CD4-positive, alpha-beta T cell (primary cell): ENCODE data around the gene BATF. TPM values are rescaled to one million over a fixed set of nuclear protein-coding genes. Genes with fewer than 3 reads are reported as not detected.

ENCODE experiments used
- ATAC-seq: fragments of 200-7000 bp; cut with Tn5 transposase; one replicate; pipeline ENCODE4 v1.10.0; 2022; ENCODE audit warnings: mild to moderate bottlenecking; ENCODE audit not compliant: poor library complexity
- CTCF ChIA-PET: fragments of 350-600 bp; sonication (Branson Sonifier 250); formaldehyde crosslinking; loops from one replicate; lab custom pipeline; 2021; ENCODE audit warnings: antibody characterized with exemption, inconsistent platforms; lab: Charles Lee
- POLR2A ChIA-PET: fragments of 350-600 bp; sonication (Branson Sonifier 250); formaldehyde crosslinking; loops from one replicate; lab custom pipeline; 2021; ENCODE audit warnings: antibody characterized with exemption, inconsistent platforms; lab: Charles Lee
- DNase-seq, 14 experiments: peaks; one replicate each; pipeline ENCODE4 v3.0.0-alpha.2; 2013 to 2020; ENCODE audit warnings: mixed read lengths in 2 of 14
- H3K27ac ChIP-seq, 2 donors: one replicate each; pipeline versions ENCODE4 v1.5.1 to v1.7.0; 2013; ENCODE audit warnings: low read length in 2 of 2, low read depth in 1 of 2, mild to moderate bottlenecking in 1 of 2
- H3K27me3 ChIP-seq, 2 experiments: 1 replicate in 1 of 2; 2 replicates in 1 of 2; pipeline versions ENCODE4 v1.6.1 to v1.7.0; 2013; ENCODE audit warnings: low read length in 2 of 2, control low read depth in 1 of 2, mild to moderate bottlenecking in 1 of 2, moderate library complexity in 1 of 2; ENCODE audit not compliant: insufficient read depth in 2 of 2, control insufficient read depth in 1 of 2
- H3K36me3 ChIP-seq: one replicate; pipeline ENCODE4 v1.6.1; 2013; ENCODE audit warnings: low read length, control low read depth; ENCODE audit not compliant: insufficient read depth
- H3K4me1 ChIP-seq: one replicate; pipeline ENCODE4 v1.6.1; 2013; ENCODE audit warnings: low read length, control low read depth; ENCODE audit not compliant: insufficient read depth
- H3K4me3 ChIP-seq: one replicate; pipeline ENCODE4 v1.5.1; 2013; ENCODE audit warnings: mild to moderate bottlenecking, low read length, moderate library complexity
- H3K9me3 ChIP-seq, 2 experiments: 1 replicate in 1 of 2; 2 replicates in 1 of 2; pipeline versions ENCODE4 v1.6.1 to v1.7.0; 2013; ENCODE audit warnings: low read length in 2 of 2, mild to moderate bottlenecking in 2 of 2, control low read depth in 1 of 2, moderate library complexity in 1 of 2; ENCODE audit not compliant: control insufficient read depth in 1 of 2, insufficient read depth in 1 of 2
- H3K27ac Mint-ChIP-seq: one replicate; pipeline ENCODE4 v1.8.0; 2020; ENCODE audit warnings: mixed read lengths
- H3K27me3 Mint-ChIP-seq: one replicate; pipeline ENCODE4 v1.8.0; 2021; ENCODE audit warnings: mixed read lengths
- H3K36me3 Mint-ChIP-seq: one replicate; pipeline ENCODE4 v1.8.0; 2021; ENCODE audit warnings: low read depth, mixed read lengths
- H3K4me1 Mint-ChIP-seq: one replicate; pipeline ENCODE4 v1.8.0; 2021; ENCODE audit warnings: low read depth, mixed read lengths
- H3K4me3 Mint-ChIP-seq: one replicate; pipeline ENCODE4 v1.8.0; 2020; ENCODE audit warnings: mild to moderate bottlenecking, mixed read lengths
- H3K9me3 Mint-ChIP-seq: one replicate; pipeline ENCODE4 v1.8.0; 2020; ENCODE audit warnings: mixed read lengths
- CTCF ChIP-seq: fragments of 200-600 bp; IDR thresholded peaks from one replicate; pipeline ENCODE4 v1.8.0; 2022; ENCODE audit warnings: antibody characterized with exemption, mild to moderate bottlenecking
- intact Hi-C, 2 experiments: fragments of 100-400 bp; cut with DNase I in 1 of 2; cut with micrococcal nuclease in 1 of 2; formaldehyde crosslinking; loops; one replicate each; pipeline versions ENCODE4 v1.15.1 to v1.9.0; 2023 to 2025; cut with DNase I, micrococcal nuclease
- total RNA-seq, 174 experiments: library from RNA in 2 of 174; stranded (reverse) in 2 of 174; gene quantifications; one replicate each; pipeline ENCODE4 v1.2.3 and lab custom pipeline; 2021 to 2026

Gene BATF
- total RNA-seq, 2 experiments from 2014 or later: 6.7 to 7.8 TPM

- H3K9me3 ChIP-seq: no peaks in the 10 kb centered on the region
- ChIA-PET CTCF (interaction anchor here (0.7 to 1.9 kb wide), 5 partner anchors 17 to 1785 kb away, joined by 3 to 6 read pairs (median 4); no protein-coding TSS in a partner anchor), POLR2A (interaction anchor here (0.7 to 3.8 kb wide), 3 partner anchors 8 to 22 kb away, joined by 3 to 49 read pairs (median 3); partner anchors contain the start of gene BATF)
- H3K4me3 Mint-ChIP-seq: peak overlapping the region; percentile 31
- no peak for DNase-seq
- H3K4me1 Mint-ChIP-seq: peaks cover 57% of the 10 kb centered on the region
- intact Hi-C loops: loop anchor here in 1 of 2 experiments (2.0 kb wide), 1 partner anchor 19 kb away; no protein-coding TSS in a partner anchor
- peaks cover 22% of the 10 kb centered on the region for H3K36me3 ChIP-seq
- no peak for ATAC-seq
- peak overlapping the region; percentile 84 to 87 for H3K27ac ChIP-seq
- peaks cover 39% of the 10 kb centered on the region for H3K36me3 Mint-ChIP-seq
- no peaks in the 10 kb centered on the region for H3K27me3 ChIP-seq
- no peak for TF ChIP-seq CTCF
- H3K27ac Mint-ChIP-seq: peak overlapping the region; percentile 97
- peaks cover 72% of the 10 kb centered on the region for H3K4me1 ChIP-seq
- no peak overlapping the region for H3K4me3 ChIP-seq
- H3K27me3 Mint-ChIP-seq: no peaks in the 10 kb centered on the region
- no peaks in the 10 kb centered on the region for H3K9me3 Mint-ChIP-seq
Observed at GRCh38 chr14:75543786-75544185, 21.5 kb downstream of the BATF start.

GRCh38 chr14:75545907-75546306 is 23.6 kb downstream of the BATF start:
- Histone ChIP-seq H3K4me1 (peaks cover 61% of the 10 kb centered on the region), H3K27ac (no peak overlapping the region), H3K27me3 (no peaks in the 10 kb centered on the region), H3K4me3 (no peak overlapping the region), H3K36me3 (peaks cover 22% of the 10 kb centered on the region), H3K9me3 (no peaks in the 10 kb centered on the region)
- H3K4me1 Mint-ChIP-seq: peaks cover 43% of the 10 kb centered on the region
- H3K9me3 Mint-ChIP-seq: no peaks in the 10 kb centered on the region
- H3K4me3 Mint-ChIP-seq: no peak overlapping the region
- peaks cover 36% of the 10 kb centered on the region for H3K36me3 Mint-ChIP-seq
- intact Hi-C loops: no loop called here
- no peaks in the 10 kb centered on the region for H3K27me3 Mint-ChIP-seq
- peak overlapping the region; percentile 69 for H3K27ac Mint-ChIP-seq
- no peak for ATAC-seq
- ChIA-PET CTCF (no interaction called here), POLR2A (no interaction called here)
- no peak for DNase-seq
- no peak for TF ChIP-seq CTCF

GRCh38 chr14:75547552-75548250 is 25.4 kb downstream of the BATF start:
- peaks cover 35% of the 10 kb centered on the region for H3K36me3 Mint-ChIP-seq
- no peak overlapping the region for H3K4me3 Mint-ChIP-seq
- no peaks in the 10 kb centered on the region for H3K9me3 ChIP-seq
- POLR2A ChIA-PET: no interaction called here
- H3K27me3 ChIP-seq: no peaks in the 10 kb centered on the region
- H3K36me3 ChIP-seq: peaks cover 22% of the 10 kb centered on the region
- peaks cover 25% of the 10 kb centered on the region for H3K4me1 Mint-ChIP-seq
- no peak overlapping the region for H3K4me3 ChIP-seq
- H3K27me3 Mint-ChIP-seq: no peaks in the 10 kb centered on the region
- H3K27ac ChIP-seq: no peak overlapping the region
- H3K4me1 ChIP-seq: peaks cover 47% of the 10 kb centered on the region
- intact Hi-C loops: no loop called here
- ATAC-seq (no peak), DNase-seq (no peak)
- no peak for TF ChIP-seq CTCF
- H3K9me3 Mint-ChIP-seq: no peaks in the 10 kb centered on the region
- H3K27ac Mint-ChIP-seq: peak overlapping the region; percentile 56
- CTCF ChIA-PET: interaction anchor here (0.9 kb wide), 1 partner anchor 23 kb away, joined by 3 read pairs; no protein-coding TSS in a partner anchor
